Measurements from ENCODE around the gene GPD2. TPM values are rescaled to one million over a fixed set of nuclear protein-coding genes. Genes with fewer than 3 reads are reported as not detected.

Gene GPD2
- total and polyA plus RNA-seq, 2 donors (not counting 1 experiment from before 2014, with no cell fraction given): 5.1 to 26.8 TPM

DNA sequence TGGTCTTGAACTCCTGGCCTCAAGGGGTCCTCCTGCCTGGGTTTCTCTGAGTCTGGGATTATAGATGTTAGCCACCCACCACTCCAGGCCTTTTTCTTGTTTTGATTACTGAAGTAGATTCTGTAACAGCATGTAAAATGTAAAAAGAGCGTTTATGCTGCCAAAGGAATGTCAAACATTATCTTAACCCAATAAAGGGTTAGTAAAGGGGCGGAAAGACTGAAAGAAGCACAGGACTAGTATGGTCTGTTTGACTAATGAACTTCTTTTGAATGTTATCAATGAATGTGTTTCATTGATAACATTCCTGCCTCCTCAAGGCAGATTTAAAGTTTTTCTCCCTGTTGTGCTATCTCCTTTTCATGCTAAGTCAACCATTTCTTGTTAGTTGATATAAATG lies 29.4 kb downstream of the GPD2 start:
- H3K27ac Mint-ChIP-seq: no peak overlapping the region

More for the DNA sequence above, 29.4 kb downstream of the GPD2 start:
- Histone ChIP-seq H3K4me2 (replicated peaks; ENCODE audit: low read depth, low read length, poor library complexity, severe bottlenecking) (no peak overlapping the region), H3K27ac (ENCODE audit: low read length in 2 of 2) (no peak overlapping the region), H3K27me3 (replicated peaks in 1 of 4; ENCODE audit: control extremely low read depth in 1 of 4, control insufficient read depth in 3 of 4, insufficient read depth in 4 of 4, low read length in 3 of 4) (no peaks in the 10 kb centered on the region), H3K79me2 (ENCODE audit: control insufficient read depth, insufficient read depth, low read length) (peaks cover 32% of the 10 kb centered on the region), H2AFZ (ENCODE audit: insufficient read depth, low read depth, low read length, poor library complexity, severe bottlenecking) (no peak overlapping the region), H3K9me3 (ENCODE audit: control extremely low read depth in 1 of 3, control insufficient read depth in 2 of 3, insufficient read depth in 1 of 3, low read length in 2 of 3) (no peaks in the 10 kb centered on the region), H4K20me1 (ENCODE audit: control insufficient read depth, insufficient read depth, low read length, poor library complexity, severe bottlenecking) (peaks cover 8% of the 10 kb centered on the region), H3K36me3 (replicated peaks in 1 of 2; ENCODE audit: control extremely low read depth in 1 of 2, control insufficient read depth in 1 of 2, extremely low read depth in 1 of 2, insufficient read depth in 2 of 2, low read length in 1 of 2) (no peaks in the 10 kb centered on the region), H3K4me3 (ENCODE audit: control extremely low read depth in 1 of 5, extremely low read depth in 1 of 5, insufficient read depth in 1 of 5, low read depth in 2 of 5, low read length in 4 of 5) (no peak overlapping the region), H3K9ac (ENCODE audit: low read length) (no peak overlapping the region), H3K4me1 (ENCODE audit: control insufficient read depth in 2 of 2, insufficient read depth in 2 of 2, low read length in 2 of 2) (peaks cover 4 to 6% of the 10 kb centered on the region in 2 donors)
- no peaks in the 10 kb centered on the region for H3K9me3 Mint-ChIP-seq (ENCODE audit: insufficient read depth)
- H3K4me1 Mint-ChIP-seq: peaks cover 28% of the 10 kb centered on the region
- no peak overlapping the region for H3K4me3 Mint-ChIP-seq
- ChIA-PET CTCF (interaction anchor here (1.1 kb wide), 1 partner anchor 65 kb away, joined by 3 read pairs; no protein-coding TSS in a partner anchor), POLR2A (no interaction called here)
- TF ChIP-seq CTCF (IDR thresholded peaks at IDR 0.05) (no peak), EZH2 (IDR thresholded peaks at IDR 0.05; ENCODE audit: borderline replicate concordance, insufficient read depth, low read depth, low read length, poor library complexity, severe bottlenecking) (no peak)
- intact Hi-C loops (cut with micrococcal nuclease): no loop called here
- DNase-seq: no peak
- no CpG with 5 or more reads among the region's 2 CpGs for WGBS (ENCODE audit: insufficient coverage)
- no peak for ATAC-seq (ENCODE audit: low read depth)
- no peaks in the 10 kb centered on the region for H3K27me3 Mint-ChIP-seq
